Measurements from ENCODE around the gene PARP6.

DNA sequence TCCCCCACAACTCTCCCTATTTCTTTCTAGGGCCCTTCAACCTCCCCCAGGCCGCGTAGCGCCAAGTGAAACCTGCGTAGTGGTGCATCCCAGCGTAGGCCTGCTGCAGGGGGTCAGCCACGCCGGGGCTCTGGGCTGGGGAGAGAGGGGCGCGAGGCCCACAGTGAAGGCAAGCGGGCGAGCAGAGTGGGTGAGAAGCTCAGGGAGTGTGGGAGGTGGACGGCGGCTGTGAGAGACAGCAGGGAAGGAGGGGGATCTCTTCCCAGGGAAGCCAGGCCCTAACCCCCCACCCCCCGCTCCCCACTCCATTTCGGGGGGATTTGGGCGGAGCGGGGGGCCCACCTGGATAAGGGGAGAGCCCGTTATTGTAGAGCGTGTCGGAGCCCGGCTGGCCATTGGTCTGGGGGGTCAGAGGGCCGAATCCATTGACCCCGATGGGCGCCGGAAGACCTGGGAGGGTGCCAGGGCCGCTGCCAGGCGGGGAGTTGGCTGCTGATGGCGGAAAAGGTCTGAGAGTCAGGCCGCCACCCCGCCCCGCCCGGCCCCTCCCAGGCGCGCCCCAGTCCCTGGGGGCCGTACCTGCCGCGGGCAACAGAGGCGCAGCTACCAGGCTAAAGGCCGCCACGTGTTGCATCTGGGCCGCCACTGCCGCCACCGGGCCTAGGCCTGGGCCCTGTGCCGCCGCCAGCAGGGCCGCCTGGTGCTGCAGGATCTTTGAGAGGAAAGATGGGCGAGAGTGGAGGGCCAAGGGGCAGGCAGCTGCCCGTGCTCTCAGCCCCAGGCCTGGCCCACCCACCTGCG, 16.6 kb upstream of the PARP6 start:
- TF ChIP-seq, protein P1, sequence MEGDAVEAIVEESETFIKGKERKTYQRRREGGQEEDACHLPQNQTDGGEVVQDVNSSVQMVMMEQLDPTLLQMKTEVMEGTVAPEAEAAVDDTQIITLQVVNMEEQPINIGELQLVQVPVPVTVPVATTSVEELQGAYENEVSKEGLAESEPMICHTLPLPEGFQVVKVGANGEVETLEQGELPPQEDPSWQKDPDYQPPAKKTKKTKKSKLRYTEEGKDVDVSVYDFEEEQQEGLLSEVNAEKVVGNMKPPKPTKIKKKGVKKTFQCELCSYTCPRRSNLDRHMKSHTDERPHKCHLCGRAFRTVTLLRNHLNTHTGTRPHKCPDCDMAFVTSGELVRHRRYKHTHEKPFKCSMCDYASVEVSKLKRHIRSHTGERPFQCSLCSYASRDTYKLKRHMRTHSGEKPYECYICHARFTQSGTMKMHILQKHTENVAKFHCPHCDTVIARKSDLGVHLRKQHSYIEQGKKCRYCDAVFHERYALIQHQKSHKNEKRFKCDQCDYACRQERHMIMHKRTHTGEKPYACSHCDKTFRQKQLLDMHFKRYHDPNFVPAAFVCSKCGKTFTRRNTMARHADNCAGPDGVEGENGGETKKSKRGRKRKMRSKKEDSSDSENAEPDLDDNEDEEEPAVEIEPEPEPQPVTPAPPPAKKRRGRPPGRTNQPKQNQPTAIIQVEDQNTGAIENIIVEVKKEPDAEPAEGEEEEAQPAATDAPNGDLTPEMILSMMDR (IDR thresholded peaks at IDR 0.05) = no peak
- TF ChIP-seq POLR2A (IDR thresholded peaks at IDR 0.05) (no peak), EP300 (IDR thresholded peaks at IDR 0.05) (no peak)

Data from ovary (tissue), 3 donors.